22Rv1 (cell line): Measurements from ENCODE around the gene SPOCK2.

ENCODE experiments used
- H3K27ac ChIP-seq: fragments of 450-650 bp; 2 replicates; pipeline ENCODE4 v1.5.1; 2017
- CTCF ChIP-seq: fragments of 450-650 bp; IDR thresholded peaks from 2 replicates; pipeline ENCODE4 v1.5.1; 2017; ENCODE audit warnings: mild to moderate bottlenecking
- ZFX ChIP-seq: fragments of 450-650 bp; IDR thresholded peaks from 2 replicates; pipeline ENCODE4 v1.6.1; 2017; ENCODE audit warnings: antibody characterized with exemption, borderline replicate concordance

The SPOCK2 gene

GRCh38 chr10:72062382-72062781 lies 26.0 kb downstream of the SPOCK2 start:
- TF ChIP-seq CTCF (no peak), ZFX (no peak)
- no peak overlapping the region for H3K27ac ChIP-seq

GRCh38 chr10:72061930-72062329 lies 26.4 kb downstream of the SPOCK2 start:
- no peak overlapping the region for H3K27ac ChIP-seq
- no peak for TF ChIP-seq ZFX
- TF ChIP-seq CTCF, result no peak

GRCh38 chr10:72061491-72061890 lies 26.9 kb downstream of the SPOCK2 start:
- no peak overlapping the region for H3K27ac ChIP-seq
- TF ChIP-seq CTCF (no peak; the same call in 1 of the 2 replicates), ZFX (no peak)

- TF ChIP-seq CTCF (no peak), ZFX (no peak)
- no peak overlapping the region for H3K27ac ChIP-seq
These were observed 28.2 kb downstream of the SPOCK2 start for GRCh38 chr10:72059843-72060822.

- H3K27ac ChIP-seq, result no peak overlapping the region
- TF ChIP-seq CTCF (no peak), ZFX (no peak)
These were observed 29.1 kb downstream of the SPOCK2 start for GRCh38 chr10:72058989-72059842.

GRCh38 chr10:72058347-72058898 lies 29.9 kb downstream of the SPOCK2 start:
- no peak for TF ChIP-seq CTCF
- TF ChIP-seq ZFX, result no peak
- no peak overlapping the region for H3K27ac ChIP-seq
